NB4 (cell line): Measurements from ENCODE around the gene PRIMPOL.

Source experiments
- CTCF ChIP-seq: IDR thresholded peaks from one replicate; pipeline ENCODE4 v1.5.1; 2012; ENCODE audit warnings: low read depth, low read length
- POLR2A ChIP-seq: IDR thresholded peaks from 2 replicates; pipeline ENCODE4 v1.6.1; 2011; ENCODE audit warnings: mild to moderate bottlenecking; ENCODE audit not compliant: insufficient read length; ENCODE audit errors: extremely low read depth

- TF ChIP-seq CTCF (no peak), POLR2A (no peak)
Observed at GRCh38 chr4:184635381-184635780, 14.2 kb upstream of the PRIMPOL start.
